Fibroblast of skin of left biceps (primary cell): ENCODE results near the gene ARHGEF11.

Experiments used
- DNase-seq, 2 experiments: peaks; one replicate each; pipeline ENCODE4 v3.0.0-alpha.2; 2013; ENCODE audit warnings: low read depth in 2 of 2

Gene ARHGEF11

GRCh38 chr1:156951371-156951770 is 94.2 kb downstream of the ARHGEF11 start:
- DNase-seq = no peak

DNA sequence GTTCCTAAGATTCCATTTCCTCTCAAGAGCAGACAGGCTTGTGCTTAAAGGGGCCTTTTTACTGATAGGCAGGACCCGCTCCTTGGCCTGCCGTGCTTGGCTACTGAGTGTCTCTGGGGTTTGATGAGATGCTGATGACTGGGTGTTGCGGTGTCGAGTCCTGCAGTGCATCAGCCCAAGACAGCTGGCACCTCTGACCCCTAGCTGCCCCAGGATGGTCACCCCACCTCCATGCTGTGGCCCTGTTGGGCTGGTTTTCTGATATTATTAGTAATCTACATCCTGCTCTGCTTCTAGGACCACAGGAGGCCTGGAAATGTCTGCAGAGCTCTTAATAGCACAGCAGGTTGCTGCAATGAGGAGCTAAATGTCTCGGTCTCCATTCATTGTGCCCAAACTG is 96.4 kb downstream of the ARHGEF11 start:
- no peak for DNase-seq

- DNase-seq = no peak
Observed at GRCh38 chr1:156948708-156949107, 96.8 kb downstream of the ARHGEF11 start.

GRCh38 chr1:156947818-156948525 is 97.6 kb downstream of the ARHGEF11 start:
- no peak for DNase-seq

DNA sequence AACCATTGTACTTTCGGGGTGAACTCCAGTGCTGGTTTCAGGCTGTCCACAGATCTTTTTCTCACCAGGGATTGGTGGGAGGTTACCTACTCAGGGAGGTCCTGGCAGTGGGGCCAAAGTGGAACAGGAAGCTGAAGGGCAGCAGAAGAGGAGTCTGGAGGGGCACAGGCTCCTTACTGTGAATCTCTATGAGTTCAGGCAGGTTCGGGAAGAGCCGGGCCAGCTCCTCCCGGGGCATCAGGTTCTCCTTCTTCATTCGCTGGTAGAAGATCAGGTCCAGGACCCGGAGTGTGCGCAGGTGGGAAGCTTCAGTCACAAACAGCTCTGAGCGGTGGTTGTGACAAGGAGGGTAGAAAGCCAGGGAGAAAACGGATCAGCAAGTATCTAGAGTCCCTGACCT is 98.4 kb downstream of the ARHGEF11 start:
- no peak for DNase-seq

DNA sequence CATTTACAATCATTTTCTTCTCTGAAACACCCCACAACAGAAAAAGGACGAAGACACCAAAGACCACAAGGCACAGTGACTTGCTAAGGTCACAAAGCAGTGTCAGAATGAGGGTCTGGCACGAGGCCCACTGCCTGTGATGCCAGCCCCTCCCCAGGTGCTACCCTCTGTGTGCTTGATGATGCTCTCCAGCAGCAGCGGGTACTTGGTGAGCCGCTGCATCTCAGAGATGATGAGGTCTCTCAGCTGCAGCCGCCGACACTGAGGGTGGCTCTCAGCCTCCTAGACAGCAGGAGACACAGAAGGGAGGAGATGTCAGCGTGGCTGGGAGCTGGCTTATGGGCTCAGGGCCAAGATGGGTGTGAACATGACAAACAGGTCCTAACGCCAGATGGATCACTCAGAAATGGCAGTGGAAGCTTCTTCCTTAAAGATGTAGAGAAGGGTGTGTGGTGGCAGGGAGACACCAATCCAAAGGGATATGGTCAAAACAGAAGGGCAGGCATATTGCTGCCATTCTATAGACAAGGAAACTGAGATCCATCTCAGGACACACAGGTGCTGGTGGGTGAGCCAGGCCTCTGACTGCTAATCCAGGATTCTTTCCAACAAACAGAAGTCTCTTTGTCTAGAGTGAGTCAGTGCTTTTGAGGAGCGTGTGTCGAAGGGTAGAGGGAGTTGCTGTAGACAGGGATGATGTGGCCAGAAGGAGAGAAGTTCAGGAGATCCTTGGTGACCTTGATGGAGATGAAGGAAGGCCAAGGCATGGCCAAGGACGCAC is 99.5 kb downstream of the ARHGEF11 start:
- DNase-seq = no peak

DNA sequence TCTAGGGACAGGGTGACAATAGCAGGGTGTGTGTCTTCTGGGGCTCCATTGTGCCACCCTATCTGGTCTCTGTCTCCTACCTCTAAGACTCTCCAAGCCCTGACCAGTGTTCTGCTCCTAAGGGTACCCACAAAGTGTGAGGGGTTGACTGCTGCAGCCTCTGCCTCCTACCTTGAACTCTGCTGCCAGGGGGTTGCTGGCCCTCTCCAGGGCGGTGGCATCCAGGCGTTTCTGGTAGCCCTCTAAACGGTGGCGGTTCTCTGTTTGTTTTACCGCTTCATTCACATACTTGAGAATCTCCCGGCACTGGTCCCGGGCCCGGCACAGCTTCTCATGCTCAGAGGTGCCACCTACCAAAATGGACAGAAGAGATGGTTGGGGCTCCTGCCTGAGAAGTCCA is 100.7 kb downstream of the ARHGEF11 start:
- no peak for DNase-seq

DNA sequence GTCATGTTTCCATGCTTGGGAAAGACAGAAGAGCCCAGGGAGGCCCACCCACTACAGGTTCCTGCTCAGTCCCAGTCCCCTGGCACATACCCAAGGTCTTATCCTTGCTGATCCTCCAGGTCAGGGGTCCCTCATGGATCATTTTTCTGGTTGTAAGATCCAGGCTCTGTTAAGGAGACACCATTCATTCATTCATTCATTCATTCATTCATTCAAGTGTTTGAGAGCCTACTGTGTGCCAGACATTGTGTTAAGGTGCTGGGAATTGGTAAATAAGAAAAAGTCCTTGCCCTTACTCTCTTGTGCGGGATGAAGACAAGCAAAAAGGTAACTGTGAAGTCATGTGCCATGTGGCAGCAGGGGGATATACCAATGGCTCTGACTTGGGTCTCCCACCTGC is 101.3 kb downstream of the ARHGEF11 start:
- DNase-seq = no peak

GRCh38 chr1:156943756-156944155 is 101.8 kb downstream of the ARHGEF11 start:
- no peak for DNase-seq

DNA sequence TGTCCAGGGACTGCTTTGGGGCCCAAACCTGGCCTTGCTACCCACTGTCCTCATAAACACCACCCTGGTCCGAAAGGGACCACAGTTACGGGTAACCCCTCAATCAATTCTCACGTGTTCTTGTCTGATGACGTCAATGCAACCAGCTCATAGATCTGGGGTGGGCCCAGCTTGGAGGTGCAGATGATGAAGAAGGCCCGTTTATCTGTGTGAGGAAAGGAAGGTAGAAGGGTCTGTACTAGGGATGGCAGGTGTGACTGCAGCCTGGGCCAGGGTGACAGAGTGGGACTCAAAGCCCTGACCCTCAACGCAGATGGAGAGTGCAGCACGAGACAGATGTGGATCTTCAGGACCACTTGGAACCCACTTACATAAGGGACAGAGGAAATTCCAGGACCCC is 103.0 kb downstream of the ARHGEF11 start:
- DNase-seq = no peak

DNA sequence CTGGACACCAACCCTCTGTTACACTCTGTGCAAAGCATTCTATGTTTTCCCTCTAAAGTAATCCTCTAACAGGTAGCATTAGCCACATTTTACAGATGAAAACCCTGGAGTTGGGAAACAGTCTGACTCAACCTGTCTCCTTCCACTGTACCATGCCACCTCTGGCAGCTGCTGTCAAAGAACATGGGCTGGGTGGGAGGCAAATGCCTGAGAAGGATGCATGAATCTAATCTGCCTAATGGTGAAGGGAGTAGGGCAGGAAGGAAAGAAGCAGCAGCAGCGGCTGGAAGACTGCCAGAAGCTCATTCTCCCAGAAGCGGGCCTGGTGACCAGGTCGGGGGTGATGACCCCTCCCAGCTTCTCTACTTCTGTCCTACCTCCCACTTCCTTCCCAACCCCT is 103.4 kb downstream of the ARHGEF11 start:
- no peak for DNase-seq

- no peak for DNase-seq
Observed at GRCh38 chr1:156941675-156942074, 103.9 kb downstream of the ARHGEF11 start.

DNA sequence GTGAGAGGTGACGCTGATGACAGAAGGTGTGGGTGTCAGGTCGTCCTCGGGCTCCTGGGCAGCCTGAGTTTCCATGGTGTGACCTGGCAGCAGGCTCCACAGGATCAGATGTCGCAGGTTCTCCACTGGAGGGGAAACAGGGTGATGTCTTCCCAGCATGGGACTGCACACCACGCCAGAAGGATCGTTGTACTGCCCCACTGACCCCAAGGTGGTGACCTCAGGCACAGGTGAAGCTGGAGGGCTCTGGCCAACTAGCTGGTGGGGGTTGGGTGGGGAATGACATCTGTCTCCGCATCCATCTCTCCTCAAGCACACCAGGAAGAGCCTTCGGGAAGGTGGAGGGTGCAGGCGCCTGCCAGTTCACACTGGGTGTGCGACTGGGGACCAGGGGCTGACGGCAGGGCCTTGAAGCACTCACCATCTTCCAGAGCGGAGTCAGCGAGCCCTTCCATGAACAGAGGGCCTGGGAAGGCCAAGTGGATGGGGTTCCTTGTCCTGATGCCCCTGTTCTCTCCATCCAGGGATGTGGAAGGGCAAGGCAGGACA is 105.7 kb downstream of the ARHGEF11 start:
- no peak for DNase-seq

GRCh38 chr1:156938813-156939212 is 106.7 kb downstream of the ARHGEF11 start:
- DNase-seq = no peak

- DNase-seq = no peak
Observed at GRCh38 chr1:156937883-156938282, 107.7 kb downstream of the ARHGEF11 start.

DNA sequence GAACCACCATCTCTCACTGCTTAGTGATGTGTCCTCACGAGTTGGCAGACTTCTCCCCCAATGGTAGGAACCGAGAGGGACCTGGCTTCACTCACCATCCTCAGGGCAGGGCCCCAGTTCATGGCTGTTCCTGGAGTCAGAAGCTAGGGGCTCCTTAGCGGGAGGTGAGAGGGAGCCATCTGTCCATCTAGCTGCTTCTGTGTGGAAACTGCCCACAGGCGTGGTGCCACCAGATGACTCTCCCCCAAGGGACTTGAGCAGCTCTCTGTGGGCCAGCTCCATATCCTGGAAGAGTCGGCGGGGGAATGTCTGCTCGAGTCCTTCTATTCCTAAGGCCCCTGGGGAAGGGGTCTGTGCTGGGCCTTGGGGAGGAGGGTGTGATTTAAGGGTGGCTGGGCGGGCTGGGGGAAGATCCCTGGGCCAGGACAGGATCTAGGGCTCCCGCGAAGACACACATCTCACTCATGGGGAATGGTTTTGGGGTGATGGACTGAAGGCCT is 108.8 kb downstream of the ARHGEF11 start:
- no peak for DNase-seq

DNA sequence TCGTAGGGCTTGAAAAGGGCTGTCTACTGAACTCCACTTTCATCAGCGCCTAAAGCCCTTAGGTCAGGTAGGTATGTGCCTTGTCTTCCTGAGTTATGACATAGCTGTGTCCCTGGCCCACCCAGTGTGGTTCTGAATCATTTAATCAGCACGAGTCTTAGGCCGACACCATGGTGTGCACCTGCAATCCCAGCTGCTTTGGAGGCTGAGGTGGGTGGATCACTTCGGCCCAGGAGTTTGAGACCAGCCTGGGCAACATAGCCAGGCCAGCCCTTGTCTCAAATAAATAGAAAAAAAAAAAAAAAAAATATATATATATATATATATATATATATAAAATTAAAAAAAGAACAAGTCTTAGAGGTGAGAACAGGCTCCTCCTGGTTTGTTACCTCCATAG is 109.4 kb downstream of the ARHGEF11 start:
- DNase-seq = no peak

DNA sequence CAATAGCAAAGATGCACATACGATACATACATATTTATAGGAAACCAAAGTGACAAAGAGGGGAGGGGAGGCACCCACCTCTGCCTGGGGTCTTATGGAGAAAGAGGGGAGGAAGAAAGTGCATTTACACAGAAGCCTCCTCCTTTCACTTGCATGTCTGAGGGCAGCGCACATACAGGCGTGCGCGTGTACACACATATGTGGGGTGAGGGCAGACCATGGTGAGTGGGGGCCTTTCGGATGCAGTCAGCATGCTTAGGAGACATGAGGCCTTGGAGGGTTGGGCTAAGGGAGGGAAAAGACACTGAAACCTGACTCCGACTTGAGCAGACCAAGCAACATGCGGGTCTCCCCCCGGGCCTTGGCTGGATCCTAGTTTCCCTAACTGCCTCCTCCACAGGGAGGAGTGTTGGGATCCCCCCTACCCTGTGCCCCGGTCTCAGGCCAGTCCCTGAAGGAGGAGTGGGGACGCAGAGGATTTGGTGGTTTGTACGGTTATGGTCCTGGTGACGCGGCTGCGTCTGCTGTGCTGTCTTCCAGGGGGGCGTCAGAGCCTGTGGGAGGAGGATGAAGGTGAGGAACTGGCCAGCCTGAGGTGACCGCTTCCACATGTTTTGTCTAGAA is 109.9 kb downstream of the ARHGEF11 start:
- DNase-seq = no peak

DNA sequence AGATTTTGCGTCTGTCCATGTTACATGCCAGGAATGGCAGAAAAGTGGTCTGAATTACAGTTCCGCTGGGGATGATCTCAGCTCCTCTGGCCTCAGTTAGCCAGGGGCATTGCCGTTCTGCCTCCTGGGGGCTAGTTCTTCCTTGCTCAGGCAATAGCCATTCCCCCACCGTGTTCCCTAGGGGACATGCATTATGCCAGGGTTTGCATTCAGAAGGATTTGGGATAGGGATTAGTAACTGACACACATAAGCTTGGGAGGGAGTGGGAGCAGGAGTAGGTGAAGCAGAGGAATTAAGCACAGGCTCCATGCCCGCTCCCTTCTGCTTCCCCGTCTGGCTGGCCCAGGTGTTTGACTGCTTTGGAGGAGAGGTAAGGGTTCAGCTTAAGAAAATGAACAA is 112.4 kb downstream of the ARHGEF11 start:
- no peak for DNase-seq

DNA sequence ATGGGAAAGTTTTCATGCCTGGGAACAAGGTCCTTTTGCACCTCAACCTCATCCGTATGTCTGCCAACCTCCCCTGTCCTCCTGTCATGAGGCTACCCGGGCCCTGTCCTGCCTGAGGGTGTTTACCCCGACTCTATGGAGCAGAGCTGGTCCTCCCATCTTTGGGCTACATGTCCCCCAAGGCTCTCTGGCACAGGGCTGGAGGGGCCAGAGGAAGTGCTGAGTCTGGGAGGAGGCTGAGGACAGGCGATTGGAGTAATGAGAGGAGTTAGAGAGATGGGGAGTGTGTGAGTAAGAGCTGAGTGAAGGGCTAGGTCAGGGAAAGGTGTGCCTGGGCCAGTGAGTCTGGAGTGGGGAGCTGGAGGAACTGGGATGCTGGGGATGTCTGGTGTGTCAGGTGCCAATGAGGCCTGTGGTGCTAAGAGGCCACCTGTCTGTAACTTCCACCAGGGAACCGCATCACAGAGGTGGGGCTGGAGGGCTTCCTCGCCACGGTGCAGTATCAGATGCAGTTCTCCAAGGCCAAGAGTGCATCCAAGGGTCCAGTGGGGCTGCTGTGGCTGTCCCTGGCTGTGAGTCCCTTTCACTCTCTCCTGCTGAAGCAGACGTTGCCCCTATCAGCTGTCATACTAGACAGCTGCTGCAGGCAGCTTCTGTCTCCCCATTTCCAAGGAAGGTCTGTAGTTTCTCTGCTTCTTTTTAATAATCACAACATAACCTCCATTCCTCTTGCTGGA is 113.4 kb downstream of the ARHGEF11 start:
- DNase-seq = no peak

GRCh38 chr1:156931211-156931952 is 114.2 kb downstream of the ARHGEF11 start:
- no peak for DNase-seq
